ENCODE data around the gene OPCML.

- TF ChIP-seq CTCF (optimal IDR thresholded peaks at IDR 0.05 in 1 of 3, IDR thresholded peaks at IDR 0.05 in 1 of 3, conservative IDR thresholded peaks at IDR 0.05 in 1 of 3; ENCODE audit: extremely low read depth in 1 of 3, insufficient read depth in 2 of 3, low read length in 3 of 3) (no peak), EZH2 (IDR thresholded peaks at IDR 0.05; ENCODE audit: low read length) (no peak)
These were observed 40.8 kb upstream of the OPCML start for GRCh38 chr11:133573081-133573480.

Data from keratinocyte (primary cell).